Tibial nerve (tissue), 3 donors: ENCODE measurements around the gene TLX2.

Experiments
- CTCF ChIP-seq, 5 experiments: fragments of 200-600 bp in 3 of 5; fragments of 450-650 bp in 2 of 5; sonication (generic) in 3 of 5; IDR thresholded peaks; one replicate each; pipeline ENCODE4 v1.5.1; 2016 to 2019; ENCODE audit warnings: antibody characterized with exemption in 5 of 5, mild to moderate bottlenecking in 3 of 5, moderate library complexity in 2 of 5
- POLR2A ChIP-seq, 2 donors: fragments of 450-650 bp; IDR thresholded peaks; one replicate each; pipeline ENCODE4 v1.6.1; 2017; ENCODE audit warnings: antibody characterized with exemption in 2 of 2, mild to moderate bottlenecking in 2 of 2, moderate library complexity in 2 of 2

DNA sequence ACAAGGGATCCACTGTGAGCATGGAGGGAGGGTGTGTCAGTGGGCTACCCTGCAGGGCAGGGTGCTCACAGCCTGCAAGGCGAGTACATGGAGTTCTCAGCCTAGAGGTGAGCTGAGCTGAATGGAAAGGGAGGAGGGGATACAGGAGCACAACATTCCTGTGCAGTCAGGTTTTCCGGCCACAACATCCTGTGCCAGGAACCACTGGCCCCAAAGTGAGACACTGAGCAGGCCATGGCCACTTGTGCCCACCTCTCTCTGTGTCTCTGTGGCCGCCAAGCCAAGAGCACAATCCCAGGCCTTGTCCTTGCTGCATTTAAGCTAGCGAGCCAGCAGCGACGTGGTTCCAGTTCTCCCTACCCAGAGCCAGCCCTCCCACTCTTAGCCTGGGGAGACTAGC, 46.3 kb downstream of the TLX2 start:
- TF ChIP-seq POLR2A (IDR thresholded peaks at IDR 0.05) (no peak), CTCF (IDR thresholded peaks at IDR 0.05) (no peak)
